ENCODE results near the gene CDK16.

GRCh38 chrX:47222751-47223350 is 4.4 kb downstream of the CDK16 start:
- TF ChIP-seq CTCF (IDR thresholded peaks at IDR 0.05; ENCODE audit: poor library complexity, severe bottlenecking) (no peak), REST (IDR thresholded peaks at IDR 0.05; ENCODE audit: borderline replicate concordance) (no peak), RAD21 (conservative IDR thresholded peaks at IDR 0.05) (no peak), POLR2AphosphoS5 (IDR thresholded peaks at IDR 0.05) (no peak), EZH2 (IDR thresholded peaks at IDR 0.05; ENCODE audit: borderline replicate concordance, insufficient read depth, low read length, poor library complexity, severe bottlenecking) (no peak), EP300 (conservative IDR thresholded peaks at IDR 0.05; ENCODE audit: poor library complexity, severe bottlenecking) (no peak), TAF1 (IDR thresholded peaks at IDR 0.05; ENCODE audit: low read depth) (no peak), MXI1 (conservative IDR thresholded peaks at IDR 0.05; ENCODE audit: poor library complexity, severe bottlenecking) (no peak), SMC3 (conservative IDR thresholded peaks at IDR 0.05; ENCODE audit: poor library complexity) (no peak)

All from neural cell (in vitro differentiated cells).